Measurements from ENCODE around the gene MDK.

The MDK gene

DNA sequence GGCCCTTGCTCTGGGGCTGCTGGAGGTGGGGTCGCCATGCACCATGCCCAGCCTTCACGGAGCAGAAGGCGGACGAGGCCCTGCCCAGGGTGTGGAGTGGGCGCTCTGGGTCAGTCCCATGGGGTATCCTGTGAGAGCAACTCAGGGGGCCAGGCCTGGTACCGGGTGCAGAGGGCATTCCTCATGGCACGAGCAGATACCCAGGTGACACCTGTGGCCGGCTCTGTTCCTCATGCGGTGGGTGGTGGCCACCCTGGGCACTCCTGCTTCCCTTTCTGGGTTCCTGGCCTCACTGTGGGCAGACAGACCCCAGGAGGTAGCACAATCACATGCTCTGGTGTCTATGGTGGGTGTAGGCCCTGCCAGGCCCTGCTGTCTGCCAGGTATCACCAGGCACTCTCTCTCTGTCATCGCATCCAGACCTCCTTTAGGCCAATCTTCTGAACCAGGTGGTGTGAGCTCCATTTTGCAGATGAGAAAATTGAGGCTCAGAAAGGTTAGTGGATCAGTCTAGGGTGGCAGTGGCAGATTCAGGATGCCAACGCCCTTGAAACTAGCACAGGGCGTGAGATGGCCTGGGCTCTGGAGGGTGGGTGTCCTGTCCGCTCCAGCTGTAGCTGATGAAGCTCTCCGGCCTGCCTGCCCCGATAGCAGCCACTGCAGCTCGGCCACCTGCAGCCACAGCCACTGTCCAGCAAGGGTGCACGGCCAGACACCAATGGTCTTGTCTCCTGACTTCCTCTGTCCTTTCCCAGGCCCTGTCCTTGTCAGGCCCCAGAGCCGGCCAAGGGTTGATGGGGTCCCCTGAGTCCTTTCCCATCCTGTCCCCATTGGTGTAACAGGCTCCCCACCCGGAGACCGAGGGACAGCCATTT is 19.1 kb upstream of the MDK start:
- Histone ChIP-seq H3K36me3 (ENCODE audit: insufficient read depth, low read length) (no peaks in the 10 kb centered on the region; the same call in 1 of the 2 replicates), H3K9me3 (ENCODE audit: low read depth, low read length) (no peaks in the 10 kb centered on the region), H3K27ac (no peak overlapping the region), H3K9ac (ENCODE audit: insufficient read length) (no peak overlapping the region), H3K4me3 (no peak overlapping the region)
- no peak for TF ChIP-seq POLR2AphosphoS5 (IDR thresholded peaks at IDR 0.05; ENCODE audit: borderline replicate concordance, low read depth, low read length)
- no peak for TF ChIP-seq FOXP2 (optimal IDR thresholded peaks at IDR 0.05; ENCODE audit: control extremely low read depth, extremely low read length, insufficient read depth)
- no peak for TF ChIP-seq EZH2 (IDR thresholded peaks at IDR 0.05)
- DNase-seq (ENCODE audit: low read depth, low spot score): no peak

DNA sequence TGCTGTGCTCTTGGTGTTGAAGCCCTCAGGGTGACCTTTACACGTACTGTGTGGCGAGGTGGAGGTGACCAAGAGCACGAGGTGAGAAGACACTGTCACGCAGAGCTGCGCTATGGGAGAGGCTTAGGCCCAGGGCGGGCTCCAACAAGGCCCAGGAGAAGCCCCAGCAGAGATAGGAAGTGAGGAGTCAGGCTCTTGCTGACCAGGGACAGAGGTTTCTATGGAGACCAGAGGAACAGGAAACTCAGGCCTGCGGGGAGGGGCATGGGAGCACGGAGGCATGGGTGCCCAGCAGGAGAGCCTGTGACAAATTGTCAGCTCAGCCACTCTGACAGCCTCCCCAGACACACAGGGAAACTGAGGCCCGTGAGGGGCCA is 18.4 kb upstream of the MDK start:
- H3K4me3 ChIP-seq: no peak overlapping the region
- DNase-seq (ENCODE audit: low read depth, low spot score): no peak
- H3K27ac ChIP-seq: no peak overlapping the region
- H3K36me3 ChIP-seq (ENCODE audit: insufficient read depth, low read length): no peaks in the 10 kb centered on the region; the same call in 1 of the 2 replicates
- no peaks in the 10 kb centered on the region for H3K9me3 ChIP-seq (ENCODE audit: low read depth, low read length)
- TF ChIP-seq POLR2AphosphoS5 (IDR thresholded peaks at IDR 0.05; ENCODE audit: borderline replicate concordance, low read depth, low read length) (no peak), FOXP2 (optimal IDR thresholded peaks at IDR 0.05; ENCODE audit: control extremely low read depth, extremely low read length, insufficient read depth) (no peak), EZH2 (IDR thresholded peaks at IDR 0.05) (no peak)
- no peak overlapping the region for H3K9ac ChIP-seq (ENCODE audit: insufficient read length)

DNA sequence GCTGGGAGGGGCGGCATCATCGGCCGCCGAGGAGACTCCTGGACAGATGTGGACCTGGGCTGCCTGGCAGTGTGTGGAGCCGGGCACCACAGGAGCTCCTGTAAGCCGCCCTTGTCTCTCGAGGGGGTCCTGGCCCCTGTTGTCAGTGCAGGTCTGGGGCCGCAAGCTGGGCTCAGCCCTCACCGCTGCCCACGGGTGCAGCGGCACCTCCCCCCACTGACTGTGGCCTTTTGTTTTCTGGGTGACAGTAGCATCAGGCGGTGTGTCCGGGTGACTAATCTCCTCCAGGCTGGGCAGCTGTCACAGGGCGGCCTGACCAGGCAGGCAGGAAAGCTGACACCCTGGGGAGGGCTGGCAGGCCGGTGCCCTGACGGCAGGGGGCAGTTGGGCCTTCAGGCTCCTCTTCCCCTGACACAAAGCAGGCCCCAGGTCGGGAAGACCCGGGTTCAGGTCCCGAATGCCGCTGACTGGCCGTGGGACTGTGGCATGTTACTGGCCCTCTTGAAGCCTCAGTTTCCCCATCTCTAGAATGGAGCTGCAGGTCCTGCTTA is 17.9 kb upstream of the MDK start:
- Histone ChIP-seq H3K36me3 (ENCODE audit: insufficient read depth, low read length) (no peaks in the 10 kb centered on the region; the same call in 1 of the 2 replicates), H3K9ac (ENCODE audit: insufficient read length) (no peak overlapping the region), H3K9me3 (ENCODE audit: low read depth, low read length) (no peaks in the 10 kb centered on the region), H3K4me3 (no peak overlapping the region), H3K27ac (no peak overlapping the region)
- no peak for DNase-seq (ENCODE audit: low read depth, low spot score)
- no peak for TF ChIP-seq FOXP2 (optimal IDR thresholded peaks at IDR 0.05; ENCODE audit: control extremely low read depth, extremely low read length, insufficient read depth)
- TF ChIP-seq POLR2AphosphoS5 (IDR thresholded peaks at IDR 0.05; ENCODE audit: borderline replicate concordance, low read depth, low read length): no peak
- TF ChIP-seq EZH2 (IDR thresholded peaks at IDR 0.05): no peak

DNA sequence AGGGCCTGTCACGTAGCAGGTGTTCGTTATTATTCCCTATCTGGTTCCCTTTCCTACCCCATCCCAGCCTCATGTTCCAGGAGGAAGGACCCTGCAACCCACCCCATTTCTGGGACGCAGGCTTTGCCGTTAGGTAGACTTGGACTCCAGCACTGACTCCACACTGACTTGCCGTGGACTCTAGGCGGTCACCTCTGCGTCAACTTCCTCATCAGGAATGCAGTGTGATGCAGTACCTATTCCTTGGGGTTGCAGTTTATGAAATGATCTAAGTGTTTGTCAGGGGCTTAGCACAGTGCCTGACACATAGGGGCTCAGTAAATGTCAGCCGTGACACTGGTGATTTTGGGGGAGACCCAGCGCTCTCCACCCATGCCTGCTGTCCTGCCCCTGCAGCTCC is 17.4 kb upstream of the MDK start:
- H3K9ac ChIP-seq (ENCODE audit: insufficient read length): no peak overlapping the region
- DNase-seq (ENCODE audit: low read depth, low spot score): no peak
- H3K9me3 ChIP-seq (ENCODE audit: low read depth, low read length): no peaks in the 10 kb centered on the region
- no peak overlapping the region for H3K4me3 ChIP-seq
- TF ChIP-seq EZH2 (IDR thresholded peaks at IDR 0.05): no peak
- no peak for TF ChIP-seq POLR2AphosphoS5 (IDR thresholded peaks at IDR 0.05; ENCODE audit: borderline replicate concordance, low read depth, low read length)
- TF ChIP-seq FOXP2 (optimal IDR thresholded peaks at IDR 0.05; ENCODE audit: control extremely low read depth, extremely low read length, insufficient read depth): no peak
- no peak overlapping the region for H3K27ac ChIP-seq
- H3K36me3 ChIP-seq (ENCODE audit: insufficient read depth, low read length): no peaks in the 10 kb centered on the region; the same call in 1 of the 2 replicates

DNA sequence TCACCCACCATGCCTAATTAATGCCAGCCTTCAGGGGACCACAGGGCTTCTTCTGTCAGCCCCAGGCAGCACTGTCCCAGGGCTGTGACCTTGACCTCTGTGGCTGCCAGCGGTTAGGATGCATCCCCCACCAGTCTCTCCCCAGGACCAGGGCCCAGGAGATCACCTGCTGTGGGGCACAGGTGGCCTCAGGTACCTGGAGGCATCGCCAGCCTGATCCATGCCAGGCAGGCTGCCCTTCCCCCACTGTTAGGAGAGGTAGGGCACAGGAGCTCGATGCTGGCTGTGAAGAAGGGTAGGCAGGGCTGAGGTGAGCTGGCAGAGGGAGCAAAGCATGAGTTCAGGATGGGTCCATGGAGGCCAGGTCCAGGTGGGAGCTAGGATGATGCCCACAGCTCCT is 16.7 kb upstream of the MDK start:
- Histone ChIP-seq H3K9me3 (ENCODE audit: low read depth, low read length) (no peaks in the 10 kb centered on the region), H3K36me3 (ENCODE audit: insufficient read depth, low read length) (peaks cover 2% of the 10 kb centered on the region; the same call in 1 of the 2 replicates), H3K9ac (ENCODE audit: insufficient read length) (no peak overlapping the region), H3K27ac (no peak overlapping the region), H3K4me3 (no peak overlapping the region)
- no peak for TF ChIP-seq FOXP2 (optimal IDR thresholded peaks at IDR 0.05; ENCODE audit: control extremely low read depth, extremely low read length, insufficient read depth)
- no peak for TF ChIP-seq POLR2AphosphoS5 (IDR thresholded peaks at IDR 0.05; ENCODE audit: borderline replicate concordance, low read depth, low read length)
- TF ChIP-seq EZH2 (IDR thresholded peaks at IDR 0.05): no peak
- DNase-seq (ENCODE audit: low read depth, low spot score): no peak

DNA sequence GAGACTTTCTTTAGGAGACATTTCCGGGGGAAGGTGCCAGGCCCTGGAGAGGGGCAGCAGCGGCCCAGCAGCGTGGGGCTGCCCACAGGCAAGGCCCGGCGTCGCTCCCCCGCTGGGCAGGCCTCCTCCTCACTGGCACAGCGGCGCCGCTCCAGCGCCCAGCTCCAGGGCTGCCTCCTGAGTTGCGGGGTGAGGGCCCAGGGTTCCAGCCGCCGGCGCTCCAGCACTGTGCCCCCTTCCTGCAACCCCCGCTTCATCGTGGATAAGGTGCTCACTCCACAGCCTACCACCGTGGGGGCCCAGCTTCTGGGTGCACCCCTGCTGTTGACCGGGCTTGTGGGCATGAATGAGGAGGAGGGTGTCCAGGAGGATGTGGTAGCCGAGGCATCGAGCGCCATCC is 15.2 kb upstream of the MDK start:
- peaks cover 7% of the 10 kb centered on the region; the same call in 1 of the 2 replicates for H3K36me3 ChIP-seq (ENCODE audit: insufficient read depth, low read length)
- H3K9me3 ChIP-seq (ENCODE audit: low read depth, low read length): no peaks in the 10 kb centered on the region
- no peak overlapping the region for H3K27ac ChIP-seq
- DNase-seq (ENCODE audit: low read depth, low spot score): no peak
- TF ChIP-seq FOXP2 (optimal IDR thresholded peaks at IDR 0.05; ENCODE audit: control extremely low read depth, extremely low read length, insufficient read depth): no peak
- TF ChIP-seq EZH2 (IDR thresholded peaks at IDR 0.05): no peak
- TF ChIP-seq POLR2AphosphoS5 (IDR thresholded peaks at IDR 0.05; ENCODE audit: borderline replicate concordance, low read depth, low read length): no peak
- H3K4me3 ChIP-seq: no peak overlapping the region
- H3K9ac ChIP-seq (ENCODE audit: insufficient read length): no peak overlapping the region

DNA sequence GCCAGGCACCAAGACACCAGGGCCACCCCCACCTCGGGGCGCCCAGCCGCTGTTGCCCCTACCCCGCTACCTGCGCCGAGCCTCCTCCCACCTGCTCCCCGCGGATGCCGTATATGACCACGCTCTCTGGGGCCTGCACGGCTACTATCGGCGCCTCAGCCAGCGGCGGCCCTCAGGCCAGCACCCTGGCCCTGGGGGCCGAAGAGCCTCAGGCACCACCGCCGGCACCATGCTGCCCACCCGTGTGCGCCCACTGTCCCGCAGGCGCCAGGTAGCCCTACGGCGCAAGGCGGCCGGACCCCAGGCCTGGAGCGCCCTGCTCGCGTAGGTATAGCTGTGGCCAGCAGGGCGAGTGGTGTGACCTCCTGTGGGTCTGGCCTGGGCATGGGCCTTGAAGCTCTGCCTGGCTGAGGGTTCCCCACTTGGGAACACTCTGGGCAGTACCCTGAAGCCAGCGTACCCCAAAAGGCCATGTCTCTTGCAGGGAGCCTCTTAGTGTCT is 14.8 kb upstream of the MDK start:
- Histone ChIP-seq H3K4me3 (no peak overlapping the region), H3K27ac (no peak overlapping the region), H3K9me3 (ENCODE audit: low read depth, low read length) (no peaks in the 10 kb centered on the region), H3K36me3 (ENCODE audit: insufficient read depth, low read length) (peaks cover 7% of the 10 kb centered on the region; the same call in 1 of the 2 replicates), H3K9ac (ENCODE audit: insufficient read length) (no peak overlapping the region)
- DNase-seq (ENCODE audit: low read depth, low spot score): no peak
- no peak for TF ChIP-seq POLR2AphosphoS5 (IDR thresholded peaks at IDR 0.05; ENCODE audit: borderline replicate concordance, low read depth, low read length)
- TF ChIP-seq FOXP2 (optimal IDR thresholded peaks at IDR 0.05; ENCODE audit: control extremely low read depth, extremely low read length, insufficient read depth): no peak
- no peak for TF ChIP-seq EZH2 (IDR thresholded peaks at IDR 0.05)

DNA sequence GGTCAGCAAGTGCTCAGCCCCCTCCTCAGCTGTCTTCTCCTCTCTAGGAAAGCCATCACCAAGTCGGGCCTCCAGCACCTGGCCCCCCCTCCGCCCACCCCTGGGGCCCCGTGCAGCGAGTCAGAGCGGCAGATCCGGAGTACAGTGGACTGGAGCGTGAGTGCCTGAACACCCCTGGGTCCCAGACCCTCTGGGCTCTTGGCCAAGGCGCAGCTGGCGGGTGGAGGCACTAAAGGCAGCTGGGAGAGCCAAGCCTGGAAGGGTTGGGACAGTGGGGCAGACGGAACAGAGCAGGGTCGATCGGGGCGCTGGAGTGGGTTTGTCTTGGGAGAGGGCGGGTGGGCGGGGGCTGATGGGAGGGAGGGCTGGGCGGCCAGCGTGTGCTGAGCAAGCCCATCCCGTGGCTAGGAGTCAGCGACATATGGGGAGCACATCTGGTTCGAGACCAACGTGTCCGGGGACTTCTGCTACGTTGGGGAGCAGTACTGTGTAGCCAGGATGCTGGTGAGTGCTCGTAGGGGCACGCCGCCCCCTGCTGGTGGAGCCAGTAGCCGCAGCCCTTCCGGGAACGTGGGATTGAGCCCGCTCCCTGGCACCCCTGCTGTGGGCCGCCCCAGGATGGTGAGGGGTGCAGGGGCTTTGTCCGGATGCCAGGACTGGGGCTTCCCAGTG is 14.1 kb upstream of the MDK start:
- no peak for DNase-seq (ENCODE audit: low read depth, low spot score)
- Histone ChIP-seq H3K36me3 (ENCODE audit: insufficient read depth, low read length) (peaks cover 7% of the 10 kb centered on the region; the same call in 1 of the 2 replicates), H3K9ac (ENCODE audit: insufficient read length) (no peak overlapping the region), H3K27ac (no peak overlapping the region), H3K4me3 (no peak overlapping the region), H3K9me3 (ENCODE audit: low read depth, low read length) (no peaks in the 10 kb centered on the region)
- TF ChIP-seq POLR2AphosphoS5 (IDR thresholded peaks at IDR 0.05; ENCODE audit: borderline replicate concordance, low read depth, low read length) (no peak), FOXP2 (optimal IDR thresholded peaks at IDR 0.05; ENCODE audit: control extremely low read depth, extremely low read length, insufficient read depth) (no peak), EZH2 (IDR thresholded peaks at IDR 0.05) (no peak)
